ENCODE measurements around the gene ZDHHC19. TPM values are rescaled to one million over a fixed set of nuclear protein-coding genes. Genes with fewer than 3 reads are reported as not detected.

The ZDHHC19 gene
- total and polyA plus RNA-seq, 2 donors (not counting 1 experiment from before 2014, with no cell fraction given) = not detected

DNA sequence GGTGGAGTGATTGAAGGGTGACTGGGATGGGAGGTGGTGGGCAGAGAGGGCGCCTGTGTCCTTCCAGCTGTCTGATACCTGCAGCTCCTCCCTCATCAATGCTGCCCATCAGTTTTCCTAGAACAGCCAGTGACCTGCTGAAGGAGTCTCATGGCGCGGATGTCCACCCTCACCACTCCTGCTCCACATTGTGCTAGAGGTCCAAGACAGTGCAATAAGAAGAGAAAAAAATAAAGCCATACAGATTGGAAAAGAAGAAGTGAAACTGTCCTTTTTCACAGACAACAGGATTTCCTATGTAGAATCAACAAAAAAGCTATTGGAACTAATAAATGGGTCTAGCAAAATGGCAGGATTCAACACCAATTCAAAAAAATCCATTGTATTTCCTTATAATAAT lies 7.4 kb downstream of the ZDHHC19 start:
- no peak for DNase-seq (ENCODE audit: low read depth in 2 of 2)
- Histone ChIP-seq H4K20me1 (ENCODE audit: control insufficient read depth, extremely low read depth, insufficient read depth, low read length) (no peaks in the 10 kb centered on the region), H3K79me2 (ENCODE audit: control insufficient read depth, insufficient read depth, low read length) (no peaks in the 10 kb centered on the region), H3K27me3 (ENCODE audit: control insufficient read depth, insufficient read depth, low read length) (peaks cover 4% of the 10 kb centered on the region), H3K36me3 (ENCODE audit: control insufficient read depth, insufficient read depth, low read length) (no peaks in the 10 kb centered on the region), H3K4me3 (replicated peaks in 1 of 4; ENCODE audit: control extremely low read depth in 1 of 4, insufficient read depth in 1 of 4, low read depth in 3 of 4, low read length in 4 of 4) (no peak overlapping the region), H3K4me2 (ENCODE audit: extremely low read depth, insufficient read depth, low read length) (no peak overlapping the region), H2AFZ (ENCODE audit: low read length) (no peak overlapping the region), H3K9ac (ENCODE audit: insufficient read depth, low read length) (no peak overlapping the region), H3K27ac (ENCODE audit: insufficient read depth, low read length) (no peak overlapping the region), H3K4me1 (ENCODE audit: control insufficient read depth, extremely low read depth, insufficient read depth, low read length) (no peaks in the 10 kb centered on the region), H3K9me3 (ENCODE audit: control insufficient read depth, insufficient read depth, low read depth, low read length) (no peaks in the 10 kb centered on the region)
- TF ChIP-seq CTCF (conservative IDR thresholded peaks at IDR 0.05 in 1 of 2, IDR thresholded peaks at IDR 0.05 in 1 of 2; ENCODE audit: low read depth in 1 of 2, low read length in 2 of 2) = no peak
- no peak for TF ChIP-seq EZH2 (IDR thresholded peaks at IDR 0.05; ENCODE audit: low read length, missing control alignments)

DNA sequence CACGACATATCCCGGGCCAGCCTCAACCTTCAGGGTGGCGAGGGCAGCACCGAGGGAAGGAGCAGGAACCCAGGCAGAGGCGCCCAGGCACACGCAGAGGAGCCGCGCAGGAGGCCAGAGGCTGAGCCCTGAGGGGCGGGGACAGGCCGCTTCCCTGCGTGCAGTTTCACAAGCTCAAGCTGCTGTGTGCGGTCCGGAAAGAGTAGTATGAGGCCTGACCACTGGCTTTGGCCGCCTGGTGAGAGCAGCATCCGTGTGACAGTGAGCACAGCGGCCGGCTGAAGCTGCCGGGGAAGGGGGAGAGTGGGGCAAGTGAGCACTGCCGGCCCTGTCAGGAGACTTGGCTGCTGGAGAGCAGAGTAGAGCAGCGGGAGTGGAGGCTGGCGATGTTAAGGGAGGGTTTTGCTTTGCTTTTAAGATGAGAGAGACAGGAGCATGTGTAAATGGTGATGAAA lies 8.7 kb downstream of the ZDHHC19 start:
- Histone ChIP-seq H3K79me2 (ENCODE audit: control insufficient read depth, insufficient read depth, low read length) (no peaks in the 10 kb centered on the region), H2AFZ (ENCODE audit: low read length) (peak overlapping the region; percentile 51), H3K36me3 (ENCODE audit: control insufficient read depth, insufficient read depth, low read length) (no peaks in the 10 kb centered on the region), H3K4me3 (replicated peaks in 1 of 4; ENCODE audit: control extremely low read depth in 1 of 4, insufficient read depth in 1 of 4, low read depth in 3 of 4, low read length in 4 of 4) (no peak overlapping the region), H3K4me1 (ENCODE audit: control insufficient read depth, extremely low read depth, insufficient read depth, low read length) (no peaks in the 10 kb centered on the region), H3K9me3 (ENCODE audit: control insufficient read depth, insufficient read depth, low read depth, low read length) (no peaks in the 10 kb centered on the region), H3K27ac (ENCODE audit: insufficient read depth, low read length) (no peak overlapping the region), H3K27me3 (ENCODE audit: control insufficient read depth, insufficient read depth, low read length) (peaks cover 4% of the 10 kb centered on the region), H3K4me2 (ENCODE audit: extremely low read depth, insufficient read depth, low read length) (peak overlapping the region; percentile 32), H3K9ac (ENCODE audit: insufficient read depth, low read length) (no peak overlapping the region), H4K20me1 (ENCODE audit: control insufficient read depth, extremely low read depth, insufficient read depth, low read length) (no peaks in the 10 kb centered on the region)
- no peak for TF ChIP-seq EZH2 (IDR thresholded peaks at IDR 0.05; ENCODE audit: low read length, missing control alignments)
- TF ChIP-seq CTCF (conservative IDR thresholded peaks at IDR 0.05 in 1 of 2, IDR thresholded peaks at IDR 0.05 in 1 of 2; ENCODE audit: low read depth in 1 of 2, low read length in 2 of 2) = no peak
- DNase-seq (ENCODE audit: low read depth in 2 of 2) = peak; percentile 20 to 42

DNA sequence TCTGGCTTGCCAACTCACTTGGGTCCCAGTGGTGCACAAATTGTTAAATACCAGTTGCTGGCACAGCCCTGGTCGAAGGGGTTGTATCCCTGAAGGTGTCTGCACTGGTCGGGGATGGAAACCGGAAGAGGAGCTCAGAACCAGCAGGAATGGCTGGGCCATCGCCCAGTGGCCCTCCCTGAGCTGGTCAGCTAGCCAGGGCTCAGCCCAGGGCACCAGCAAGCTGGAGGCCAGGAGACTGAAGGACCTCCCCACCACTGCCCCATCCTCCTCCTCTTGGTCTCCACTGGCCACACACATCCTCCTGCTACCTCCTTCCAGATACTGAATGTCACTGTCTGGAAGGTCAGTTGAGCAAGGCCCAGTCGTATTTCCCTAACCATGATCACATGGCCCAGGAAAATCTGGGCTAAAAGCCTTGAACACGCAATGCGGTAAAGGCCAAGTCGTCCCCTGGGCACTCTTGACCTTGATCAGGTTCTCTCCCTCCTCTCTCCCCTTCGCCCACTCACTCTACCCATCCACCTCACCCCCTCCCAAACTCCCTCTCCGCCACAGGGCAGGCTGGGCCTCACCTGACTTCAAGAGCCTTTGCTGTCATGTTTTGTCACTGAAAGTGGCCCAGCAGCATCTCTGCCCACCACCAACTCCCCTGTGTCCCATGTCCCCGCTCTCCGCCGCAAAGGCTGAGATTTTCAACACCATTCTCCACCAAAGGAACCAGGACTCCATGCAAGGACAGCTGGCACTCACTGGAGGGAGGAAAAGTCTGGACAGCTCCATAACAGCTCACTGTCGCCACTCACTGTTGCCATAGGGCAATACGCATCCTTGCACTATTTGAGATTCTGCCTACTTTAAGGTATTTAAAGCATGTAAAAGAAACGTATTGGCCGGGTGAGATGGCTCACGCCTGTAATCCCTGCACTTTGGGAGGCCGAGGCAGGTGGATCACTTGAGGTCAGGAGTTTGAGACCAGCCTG lies 12.1 kb downstream of the ZDHHC19 start:
- Histone ChIP-seq H2AFZ (ENCODE audit: low read length) (no peak overlapping the region), H3K9ac (ENCODE audit: insufficient read depth, low read length) (no peak overlapping the region)

More for the DNA sequence above, 12.1 kb downstream of the ZDHHC19 start:
- no peaks in the 10 kb centered on the region for H3K9me3 ChIP-seq (ENCODE audit: control insufficient read depth, insufficient read depth, low read depth, low read length)
- no peak for DNase-seq (ENCODE audit: low read depth in 2 of 2)
- no peaks in the 10 kb centered on the region for H3K36me3 ChIP-seq (ENCODE audit: control insufficient read depth, insufficient read depth, low read length)
- H3K27me3 ChIP-seq (ENCODE audit: control insufficient read depth, insufficient read depth, low read length) = no peaks in the 10 kb centered on the region
- no peak overlapping the region for H3K4me2 ChIP-seq (ENCODE audit: extremely low read depth, insufficient read depth, low read length)
- TF ChIP-seq EZH2 (IDR thresholded peaks at IDR 0.05; ENCODE audit: low read length, missing control alignments) = no peak
- TF ChIP-seq CTCF (conservative IDR thresholded peaks at IDR 0.05 in 1 of 2, IDR thresholded peaks at IDR 0.05 in 1 of 2; ENCODE audit: low read depth in 1 of 2, low read length in 2 of 2) = peak in 1 of 2 donors; percentile 15
- no peaks in the 10 kb centered on the region for H3K79me2 ChIP-seq (ENCODE audit: control insufficient read depth, insufficient read depth, low read length)
- H3K4me1 ChIP-seq (ENCODE audit: control insufficient read depth, extremely low read depth, insufficient read depth, low read length) = no peaks in the 10 kb centered on the region
- no peak overlapping the region for H3K27ac ChIP-seq (ENCODE audit: insufficient read depth, low read length)
- H4K20me1 ChIP-seq (ENCODE audit: control insufficient read depth, extremely low read depth, insufficient read depth, low read length) = no peaks in the 10 kb centered on the region
- no peak overlapping the region for H3K4me3 ChIP-seq (replicated peaks in 1 of 4; ENCODE audit: control extremely low read depth in 1 of 4, insufficient read depth in 1 of 4, low read depth in 3 of 4, low read length in 4 of 4)
